GM23338 (cell line): Measurements from ENCODE around the gene DAAM1. TPM values are rescaled to one million over a fixed set of nuclear protein-coding genes. Genes with fewer than 3 reads are reported as not detected.
A peak's percentile ranks its signal among the peaks of the same experiment; 100 is the strongest.

ENCODE experiments used
- ATAC-seq: fragments of 200-7000 bp; cut with Tn5 transposase; 3 replicates; pipeline ENCODE4 v1.9.1; 2020
- DNase-seq: peaks from one replicate; pipeline ENCODE4 v3.0.0-alpha.2; 2015; ENCODE audit warnings: low spot score
- H2AFZ ChIP-seq: fragments of 200-600 bp; sonication (generic); 2 replicates; pipeline ENCODE4 v1.8.0; 2016; ENCODE audit warnings: antibody characterized with exemption, mild to moderate bottlenecking, moderate library complexity
- H3F3A ChIP-seq: fragments of 200-600 bp; sonication (generic); replicated peaks from 2 replicates; pipeline ENCODE4 v1.8.0; 2017; ENCODE audit warnings: antibody characterized with exemption, mixed run types, low read depth
- H3K27ac ChIP-seq: fragments of 200-600 bp; sonication (generic); 2 replicates; pipeline ENCODE4 v1.6.1; 2016; ENCODE audit warnings: low read depth
- H3K27me3 ChIP-seq: fragments of 200-600 bp; sonication (generic); 2 replicates; pipeline ENCODE4 v1.8.0; 2016; ENCODE audit warnings: mild to moderate bottlenecking, mixed run types, moderate library complexity; ENCODE audit not compliant: insufficient read depth
- H3K36me3 ChIP-seq: fragments of 200-600 bp; sonication (generic); 2 replicates; pipeline ENCODE4 v1.8.0; 2016; ENCODE audit warnings: mild to moderate bottlenecking; ENCODE audit not compliant: insufficient read depth
- H3K4me1 ChIP-seq: fragments of 200-600 bp; sonication (generic); 2 replicates; pipeline ENCODE4 v1.8.0; 2016; ENCODE audit warnings: mild to moderate bottlenecking, moderate library complexity; ENCODE audit not compliant: insufficient read depth
- H3K4me2 ChIP-seq: fragments of 200-600 bp; sonication (generic); 2 replicates; pipeline ENCODE4 v1.7.1; 2017; ENCODE audit warnings: mixed run types
- H3K4me3 ChIP-seq: fragments of 200-600 bp; sonication (generic); 2 replicates; pipeline ENCODE4 v1.6.1; 2016; ENCODE audit warnings: mixed run types
- H3K79me2 ChIP-seq: fragments of 200-600 bp; sonication (generic); replicated peaks from 2 replicates; pipeline ENCODE4 v1.8.0; 2017; ENCODE audit warnings: mild to moderate bottlenecking; ENCODE audit not compliant: insufficient read depth
- H3K9me2 ChIP-seq: fragments of 200-600 bp; sonication (generic); 2 replicates; pipeline ENCODE4 v1.8.0; 2017; ENCODE audit not compliant: insufficient read depth
- H4K20me1 ChIP-seq: fragments of 200-600 bp; sonication (generic); replicated peaks from 2 replicates; pipeline ENCODE4 v1.8.0; 2017; ENCODE audit warnings: mild to moderate bottlenecking; ENCODE audit not compliant: insufficient read depth
- H3K27ac Mint-ChIP-seq: 2 replicates; pipeline ENCODE4 v1.8.0; 2020; ENCODE audit warnings: inconsistent platforms, mild to moderate bottlenecking, moderate library complexity, mixed read lengths
- H3K27me3 Mint-ChIP-seq: 3 replicates; pipeline ENCODE4 v1.8.0; 2022; ENCODE audit warnings: low read depth, mild to moderate bottlenecking, moderate library complexity, mixed read lengths, inconsistent platforms; ENCODE audit not compliant: insufficient read depth, poor library complexity
- H3K36me3 Mint-ChIP-seq: 3 replicates; pipeline ENCODE4 v1.8.0; 2021; ENCODE audit warnings: low read depth, mild to moderate bottlenecking, inconsistent platforms, moderate library complexity, mixed read lengths
- H3K4me1 Mint-ChIP-seq: 3 replicates; pipeline ENCODE4 v1.8.0; 2020; ENCODE audit warnings: mild to moderate bottlenecking, inconsistent platforms, mixed read lengths
- H3K4me3 Mint-ChIP-seq: 3 replicates; pipeline ENCODE4 v1.8.0; 2021; ENCODE audit warnings: moderate library complexity, mild to moderate bottlenecking, inconsistent platforms, mixed read lengths
- H3K9me3 Mint-ChIP-seq: 3 replicates; pipeline ENCODE4 v1.8.0; 2020; ENCODE audit warnings: moderate library complexity, mild to moderate bottlenecking, inconsistent platforms, mixed read lengths
- CREB1 ChIP-seq: fragments of 250-450 bp; sonication (Bioruptor Pico); IDR thresholded peaks from 2 replicates; pipeline ENCODE4 v1.5.0; 2020; ENCODE audit warnings: low read depth, mild to moderate bottlenecking, moderate library complexity
- NANOG ChIP-seq: IDR thresholded peaks from 2 replicates; pipeline ENCODE4 v1.6.1; 2016; ENCODE audit warnings: antibody characterized with exemption, borderline replicate concordance
- ZNF114 ChIP-seq: fragments of 250-450 bp; sonication (Bioruptor Pico); IDR thresholded peaks from 2 replicates; pipeline ENCODE4 v1.5.0; 2020; ENCODE audit warnings: mild to moderate bottlenecking, moderate library complexity
- polyA plus RNA-seq: library from polyadenylated mRNA; unstranded; fragments of >200 nt; fragmentation: Nextera tagmentation; extraction: Ambion mirVana; gene quantifications from 2 replicates; pipeline ENCODE4 v1.2.1, GENCODE V29; 2016
- total RNA-seq: library from RNA; depleted of rRNA; stranded (reverse); fragments of >200 nt; shearing (Covaris generic); gene quantifications from 2 replicates; pipeline ENCODE4 v1.2.3, GENCODE V29; 2014
- TF ChIP-seq, protein P1 (sequence below): fragments of 250-450 bp; sonication (Bioruptor Pico); IDR thresholded peaks from 2 replicates; pipeline ENCODE4 v1.5.0; 2020; ENCODE audit warnings: mild to moderate bottlenecking, moderate library complexity
- TF ChIP-seq, protein P2 (sequence below), 2 experiments: fragments of 200-600 bp in 1 of 2; sonication (generic) in 1 of 2; conservative IDR thresholded peaks; 2 replicates each; pipeline versions ENCODE4 v1.5.1 to v1.6.1; 2016 to 2017; ENCODE audit warnings: antibody characterized with exemption in 2 of 2, low read depth in 2 of 2, mild to moderate bottlenecking in 2 of 2, moderate library complexity in 1 of 2

The DAAM1 gene
- total and polyA plus RNA-seq, 2 experiments from 2014 or later = 36.3 to 42.1 TPM

DNA sequence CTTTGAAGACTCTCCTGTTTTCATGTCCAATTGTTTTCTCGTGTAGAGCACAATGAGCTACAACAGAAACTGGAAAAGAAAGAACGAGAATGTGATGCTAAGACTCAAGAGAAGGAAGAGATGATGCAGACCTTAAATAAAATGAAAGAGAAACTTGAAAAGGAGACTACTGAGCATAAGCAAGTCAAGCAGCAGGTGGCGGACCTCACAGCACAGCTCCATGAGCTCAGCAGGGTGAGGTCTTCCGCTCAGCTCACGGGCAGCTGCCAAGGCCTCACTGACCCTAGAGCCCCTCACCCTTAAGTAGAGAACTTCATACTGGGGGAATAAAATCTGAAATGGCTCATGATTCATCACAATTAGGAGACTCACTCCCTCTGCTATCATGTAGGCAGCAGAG is 142.0 kb downstream of the DAAM1 start (continued):
- TF ChIP-seq, protein P1, sequence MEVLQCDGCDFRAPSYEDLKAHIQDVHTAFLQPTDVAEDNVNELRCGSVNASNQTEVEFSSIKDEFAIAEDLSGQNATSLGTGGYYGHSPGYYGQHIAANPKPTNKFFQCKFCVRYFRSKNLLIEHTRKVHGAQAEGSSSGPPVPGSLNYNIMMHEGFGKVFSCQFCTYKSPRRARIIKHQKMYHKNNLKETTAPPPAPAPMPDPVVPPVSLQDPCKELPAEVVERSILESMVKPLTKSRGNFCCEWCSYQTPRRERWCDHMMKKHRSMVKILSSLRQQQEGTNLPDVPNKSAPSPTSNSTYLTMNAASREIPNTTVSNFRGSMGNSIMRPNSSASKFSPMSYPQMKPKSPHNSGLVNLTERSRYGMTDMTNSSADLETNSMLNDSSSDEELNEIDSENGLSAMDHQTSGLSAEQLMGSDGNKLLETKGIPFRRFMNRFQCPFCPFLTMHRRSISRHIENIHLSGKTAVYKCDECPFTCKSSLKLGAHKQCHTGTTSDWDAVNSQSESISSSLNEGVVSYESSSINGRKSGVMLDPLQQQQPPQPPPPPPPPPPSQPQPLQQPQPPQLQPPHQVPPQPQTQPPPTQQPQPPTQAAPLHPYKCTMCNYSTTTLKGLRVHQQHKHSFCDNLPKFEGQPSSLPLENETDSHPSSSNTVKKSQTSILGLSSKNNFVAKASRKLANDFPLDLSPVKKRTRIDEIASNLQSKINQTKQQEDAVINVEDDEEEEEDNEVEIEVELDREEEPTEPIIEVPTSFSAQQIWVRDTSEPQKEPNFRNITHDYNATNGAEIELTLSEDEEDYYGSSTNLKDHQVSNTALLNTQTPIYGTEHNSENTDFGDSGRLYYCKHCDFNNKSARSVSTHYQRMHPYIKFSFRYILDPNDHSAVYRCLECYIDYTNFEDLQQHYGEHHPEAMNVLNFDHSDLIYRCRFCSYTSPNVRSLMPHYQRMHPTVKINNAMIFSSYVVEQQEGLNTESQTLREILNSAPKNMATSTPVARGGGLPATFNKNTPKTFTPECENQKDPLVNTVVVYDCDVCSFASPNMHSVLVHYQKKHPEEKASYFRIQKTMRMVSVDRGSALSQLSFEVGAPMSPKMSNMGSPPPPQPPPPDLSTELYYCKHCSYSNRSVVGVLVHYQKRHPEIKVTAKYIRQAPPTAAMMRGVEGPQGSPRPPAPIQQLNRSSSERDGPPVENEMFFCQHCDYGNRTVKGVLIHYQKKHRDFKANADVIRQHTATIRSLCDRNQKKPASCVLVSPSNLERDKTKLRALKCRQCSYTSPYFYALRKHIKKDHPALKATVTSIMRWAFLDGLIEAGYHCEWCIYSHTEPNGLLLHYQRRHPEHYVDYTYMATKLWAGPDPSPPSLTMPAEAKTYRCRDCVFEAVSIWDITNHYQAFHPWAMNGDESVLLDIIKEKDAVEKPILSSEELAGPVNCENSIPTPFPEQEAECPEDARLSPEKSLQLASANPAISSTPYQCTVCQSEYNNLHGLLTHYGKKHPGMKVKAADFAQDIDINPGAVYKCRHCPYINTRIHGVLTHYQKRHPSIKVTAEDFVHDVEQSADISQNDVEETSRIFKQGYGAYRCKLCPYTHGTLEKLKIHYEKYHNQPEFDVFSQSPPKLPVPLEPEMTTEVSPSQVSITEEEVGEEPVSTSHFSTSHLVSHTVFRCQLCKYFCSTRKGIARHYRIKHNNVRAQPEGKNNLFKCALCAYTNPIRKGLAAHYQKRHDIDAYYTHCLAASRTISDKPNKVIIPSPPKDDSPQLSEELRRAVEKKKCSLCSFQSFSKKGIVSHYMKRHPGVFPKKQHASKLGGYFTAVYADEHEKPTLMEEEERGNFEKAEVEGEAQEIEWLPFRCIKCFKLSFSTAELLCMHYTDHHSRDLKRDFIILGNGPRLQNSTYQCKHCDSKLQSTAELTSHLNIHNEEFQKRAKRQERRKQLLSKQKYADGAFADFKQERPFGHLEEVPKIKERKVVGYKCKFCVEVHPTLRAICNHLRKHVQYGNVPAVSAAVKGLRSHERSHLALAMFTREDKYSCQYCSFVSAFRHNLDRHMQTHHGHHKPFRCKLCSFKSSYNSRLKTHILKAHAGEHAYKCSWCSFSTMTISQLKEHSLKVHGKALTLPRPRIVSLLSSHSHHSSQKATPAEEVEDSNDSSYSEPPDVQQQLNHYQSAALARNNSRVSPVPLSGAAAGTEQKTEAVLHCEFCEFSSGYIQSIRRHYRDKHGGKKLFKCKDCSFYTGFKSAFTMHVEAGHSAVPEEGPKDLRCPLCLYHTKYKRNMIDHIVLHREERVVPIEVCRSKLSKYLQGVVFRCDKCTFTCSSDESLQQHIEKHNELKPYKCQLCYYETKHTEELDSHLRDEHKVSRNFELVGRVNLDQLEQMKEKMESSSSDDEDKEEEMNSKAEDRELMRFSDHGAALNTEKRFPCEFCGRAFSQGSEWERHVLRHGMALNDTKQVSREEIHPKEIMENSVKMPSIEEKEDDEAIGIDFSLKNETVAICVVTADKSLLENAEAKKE (CRISPR knock-in tag) = no peak

- H3K4me1 ChIP-seq = peaks cover 58% of the 10 kb centered on the region
- no peak overlapping the region for H2AFZ ChIP-seq
- H3K27me3 ChIP-seq = no peaks in the 10 kb centered on the region
- ATAC-seq (peak; percentile 79), DNase-seq (peak; percentile 52)
- no peaks in the 10 kb centered on the region for H3K36me3 ChIP-seq
- H3F3A ChIP-seq = no peaks in the 10 kb centered on the region
- H3K4me1 Mint-ChIP-seq = peaks cover 40% of the 10 kb centered on the region
- H3K27me3 Mint-ChIP-seq = no peaks in the 10 kb centered on the region
- H3K9me3 Mint-ChIP-seq = no peaks in the 10 kb centered on the region
- peaks cover 16% of the 10 kb centered on the region for H3K9me2 ChIP-seq
- H3K27ac ChIP-seq = peak overlapping the region; percentile 91
- peaks cover 13% of the 10 kb centered on the region for H3K36me3 Mint-ChIP-seq
- no peaks in the 10 kb centered on the region for H3K79me2 ChIP-seq
- H3K4me3 Mint-ChIP-seq = no peak overlapping the region
- H4K20me1 ChIP-seq = no peaks in the 10 kb centered on the region
- H3K4me2 ChIP-seq = peak overlapping the region; percentile 53
- no peak overlapping the region for H3K4me3 ChIP-seq
- H3K27ac Mint-ChIP-seq = no peak overlapping the region
- TF ChIP-seq CREB1 (CRISPR knock-in tag) (no peak), ZNF114 (no peak), NANOG (no peak)
- TF ChIP-seq, protein P1 (CRISPR knock-in tag) = no peak
- TF ChIP-seq, protein P2, sequence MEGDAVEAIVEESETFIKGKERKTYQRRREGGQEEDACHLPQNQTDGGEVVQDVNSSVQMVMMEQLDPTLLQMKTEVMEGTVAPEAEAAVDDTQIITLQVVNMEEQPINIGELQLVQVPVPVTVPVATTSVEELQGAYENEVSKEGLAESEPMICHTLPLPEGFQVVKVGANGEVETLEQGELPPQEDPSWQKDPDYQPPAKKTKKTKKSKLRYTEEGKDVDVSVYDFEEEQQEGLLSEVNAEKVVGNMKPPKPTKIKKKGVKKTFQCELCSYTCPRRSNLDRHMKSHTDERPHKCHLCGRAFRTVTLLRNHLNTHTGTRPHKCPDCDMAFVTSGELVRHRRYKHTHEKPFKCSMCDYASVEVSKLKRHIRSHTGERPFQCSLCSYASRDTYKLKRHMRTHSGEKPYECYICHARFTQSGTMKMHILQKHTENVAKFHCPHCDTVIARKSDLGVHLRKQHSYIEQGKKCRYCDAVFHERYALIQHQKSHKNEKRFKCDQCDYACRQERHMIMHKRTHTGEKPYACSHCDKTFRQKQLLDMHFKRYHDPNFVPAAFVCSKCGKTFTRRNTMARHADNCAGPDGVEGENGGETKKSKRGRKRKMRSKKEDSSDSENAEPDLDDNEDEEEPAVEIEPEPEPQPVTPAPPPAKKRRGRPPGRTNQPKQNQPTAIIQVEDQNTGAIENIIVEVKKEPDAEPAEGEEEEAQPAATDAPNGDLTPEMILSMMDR (conservative IDR thresholded peaks at IDR 0.05; ENCODE audit: low read depth in 2 of 2) = peak in 1 of 2 experiments; percentile 37; a peak in 2 of 4 replicates
These were observed 142.8 kb downstream of the DAAM1 start for GRCh38 chr14:59331217-59331616.
